H1 (cell line): ENCODE measurements around the gene CPSF4. TPM values are rescaled to one million over a fixed set of nuclear protein-coding genes. Genes with fewer than 3 reads are reported as not detected.

Experiments used
- CTCF ChIA-PET: fragments of 300-600 bp; sonication (Branson Sonifier 250); formaldehyde crosslinking; loops from one replicate; lab custom pipeline; 2021; ENCODE audit not compliant: partially characterized antibody; lab: Charles Lee
- POLR2A ChIA-PET: fragments of 300-600 bp; sonication (Branson Sonifier 250); formaldehyde crosslinking; loops from one replicate; lab custom pipeline; 2021; ENCODE audit warnings: inconsistent platforms; ENCODE audit not compliant: partially characterized antibody; lab: Charles Lee
- DNase-seq, 2 experiments: peaks; one replicate each; pipeline versions ENCODE4 v3.0.0 to v3.0.0-alpha.2; 2010 to 2022; ENCODE audit warnings: low spot score in 2 of 2, low read depth in 1 of 2, mixed read lengths in 1 of 2
- FAIRE-seq: peaks from 2 replicates; lab custom pipeline; 2011; peaks lifted over from hg19 to GRCh38; lab: Jason Lieb, UNC
- H2AFZ ChIP-seq: 2 replicates; pipeline ENCODE4 v1.8.1; 2012; ENCODE audit warnings: low read length, inconsistent platforms
- H2AK5ac ChIP-seq: 2 replicates; pipeline ENCODE4 v1.6.1; 2013; ENCODE audit warnings: low read depth, low read length
- H2BK120ac ChIP-seq: replicated peaks from 2 replicates; pipeline ENCODE3; 2013; ENCODE audit warnings: low read depth, low read length, inconsistent platforms
- H2BK12ac ChIP-seq: 2 replicates; pipeline ENCODE4 v1.6.1; 2013; ENCODE audit warnings: low read depth, low read length
- H2BK15ac ChIP-seq: 2 replicates; pipeline ENCODE4 v1.6.1; 2013; ENCODE audit warnings: low read length
- H2BK20ac ChIP-seq: 2 replicates; pipeline ENCODE4 v1.6.1; 2013; ENCODE audit warnings: low read length
- H2BK5ac ChIP-seq: 2 replicates; pipeline ENCODE4 v1.6.1; 2013; ENCODE audit warnings: low read depth, low read length
- H3K14ac ChIP-seq: 2 replicates; pipeline ENCODE4 v1.6.1; 2013; ENCODE audit warnings: inconsistent platforms; ENCODE audit not compliant: insufficient read length
- H3K18ac ChIP-seq: 2 replicates; pipeline ENCODE4 v1.6.1; 2013; ENCODE audit warnings: low read length; ENCODE audit errors: extremely low read depth
- H3K23ac ChIP-seq: 2 replicates; pipeline ENCODE4 v1.6.1; 2013; ENCODE audit warnings: inconsistent platforms; ENCODE audit not compliant: insufficient read length
- H3K23me2 ChIP-seq: 2 replicates; pipeline ENCODE4 v1.6.1; 2013; ENCODE audit warnings: low read depth, low read length
- H3K27ac ChIP-seq: 2 replicates; pipeline ENCODE4 v1.6.1; 2011; ENCODE audit warnings: low read depth, low read length, inconsistent platforms
- H3K27me3 ChIP-seq, 4 experiments: replicated peaks in 1 of 4; 1 replicate in 1 of 4; 2 replicates in 3 of 4; pipeline versions ENCODE4 v1.6.1 to v1.8.1; 2011 to 2013; ENCODE audit warnings: low read length in 3 of 4, mild to moderate bottlenecking in 3 of 4, inconsistent platforms in 2 of 4, mixed read lengths in 2 of 4, moderate library complexity in 1 of 4; ENCODE audit not compliant: control insufficient read depth in 3 of 4, insufficient read depth in 3 of 4; ENCODE audit errors: extremely low read depth in 1 of 4
- H3K36me3 ChIP-seq, 4 experiments: 2 replicates each; pipeline versions ENCODE4 v1.6.1 to v1.8.1; 2011 to 2013; ENCODE audit warnings: mild to moderate bottlenecking in 4 of 4, low read length in 3 of 4, moderate library complexity in 2 of 4, control low read depth in 1 of 4, inconsistent platforms in 1 of 4; ENCODE audit not compliant: insufficient read depth in 4 of 4, control insufficient read depth in 2 of 4
- H3K4ac ChIP-seq: replicated peaks from 2 replicates; pipeline ENCODE3; 2013; ENCODE audit warnings: low read length, low read depth, mixed read lengths, inconsistent platforms; ENCODE audit not compliant: insufficient read length
- H3K4me1 ChIP-seq, 4 experiments: replicated peaks in 1 of 4; 1 replicate in 1 of 4; 2 replicates in 3 of 4; pipeline versions ENCODE4 v1.6.1 to v1.8.1; 2011 to 2013; ENCODE audit warnings: low read length in 3 of 4, inconsistent platforms in 2 of 4, mixed read lengths in 1 of 4; ENCODE audit not compliant: insufficient read depth in 4 of 4, control insufficient read depth in 3 of 4
- H3K4me2 ChIP-seq, 2 experiments: 2 replicates each; pipeline versions ENCODE4 v1.6.1 to v1.8.1; 2011 to 2013; ENCODE audit warnings: low read depth in 2 of 2, low read length in 2 of 2, control low read depth in 1 of 2, inconsistent platforms in 1 of 2, mild to moderate bottlenecking in 1 of 2; ENCODE audit not compliant: insufficient read depth in 1 of 2
- H3K4me3 ChIP-seq, 4 experiments: fragments of 200-600, 300-600 bp in 1 of 4; sonication (generic), shearing (Covaris generic), sonication (Bioruptor Twin) in 1 of 4; 2 replicates each; pipeline versions ENCODE4 v1.5.1 to v1.8.1; 2011 to 2016; ENCODE audit warnings: low read length in 4 of 4, low read depth in 3 of 4, control low read depth in 2 of 4, inconsistent platforms in 2 of 4, mild to moderate bottlenecking in 2 of 4, mixed read lengths in 1 of 4, moderate library complexity in 1 of 4; ENCODE audit not compliant: insufficient read depth in 2 of 4; ENCODE audit errors: extremely low read depth in 1 of 4
- H3K56ac ChIP-seq: replicated peaks from 2 replicates; pipeline ENCODE3; 2013; ENCODE audit warnings: low read depth, mild to moderate bottlenecking, mixed read lengths, low read length, inconsistent platforms; ENCODE audit not compliant: insufficient read length
- H3K79me1 ChIP-seq: 2 replicates; pipeline ENCODE4 v1.6.1; 2013; ENCODE audit warnings: low read depth, low read length, control low read depth
- H3K79me2 ChIP-seq, 2 experiments: 2 replicates each; pipeline versions ENCODE4 v1.6.1 to v1.8.1; 2012 to 2013; ENCODE audit warnings: low read length in 2 of 2, mild to moderate bottlenecking in 2 of 2, inconsistent platforms in 1 of 2; ENCODE audit not compliant: insufficient read depth in 2 of 2, control insufficient read depth in 1 of 2
- H3K9ac ChIP-seq, 4 experiments: replicated peaks in 1 of 4; 1 replicate in 1 of 4; 2 replicates in 3 of 4; pipeline versions ENCODE4 v1.6.1 to v1.8.1; 2011 to 2013; ENCODE audit warnings: low read depth in 3 of 4, low read length in 3 of 4, control low read depth in 2 of 4, mild to moderate bottlenecking in 2 of 4, moderate library complexity in 2 of 4, inconsistent platforms in 1 of 4; ENCODE audit errors: extremely low read depth in 1 of 4
- H3K9me3 ChIP-seq, 2 experiments: 2 replicates each; pipeline versions ENCODE4 v1.6.1 to v1.8.1; 2012 to 2013; ENCODE audit warnings: mild to moderate bottlenecking in 2 of 2, moderate library complexity in 2 of 2, control low read depth in 1 of 2, inconsistent platforms in 1 of 2, low read depth in 1 of 2, low read length in 1 of 2, mixed read lengths in 1 of 2; ENCODE audit not compliant: insufficient read depth in 2 of 2
- H4K20me1 ChIP-seq, 2 experiments: replicated peaks in 1 of 2; 2 replicates each; pipeline versions ENCODE3 to v1.8.1; 2011 to 2013; ENCODE audit warnings: inconsistent platforms in 2 of 2, low read length in 2 of 2, mild to moderate bottlenecking in 1 of 2; ENCODE audit not compliant: insufficient read depth in 2 of 2, control insufficient read depth in 1 of 2
- H4K5ac ChIP-seq: 2 replicates; pipeline ENCODE4 v1.6.1; 2013; ENCODE audit warnings: low read length, low read depth, mixed read lengths, inconsistent platforms; ENCODE audit not compliant: insufficient read length
- H4K8ac ChIP-seq: 2 replicates; pipeline ENCODE4 v1.8.0; 2013; ENCODE audit warnings: mild to moderate bottlenecking, moderate library complexity, low read length, inconsistent platforms; ENCODE audit not compliant: insufficient read depth; ENCODE audit errors: extremely low read depth
- H4K91ac ChIP-seq: replicated peaks from 2 replicates; pipeline ENCODE3; 2013; ENCODE audit warnings: low read length, mixed read lengths, inconsistent platforms; ENCODE audit not compliant: insufficient read length
- BACH1 ChIP-seq: IDR thresholded peaks from 2 replicates; pipeline ENCODE4 v1.6.1; 2012; ENCODE audit warnings: low read length, improper control_type of control experiment
- BRCA1 ChIP-seq: IDR thresholded peaks from 2 replicates; pipeline ENCODE4 v1.6.1; 2012; ENCODE audit warnings: low read depth, low read length, improper control_type of control experiment
- GTF2F1 ChIP-seq: IDR thresholded peaks from 2 replicates; pipeline ENCODE4 v1.6.1; 2012; ENCODE audit warnings: low read depth, low read length, improper control_type of control experiment, borderline replicate concordance
- JUN ChIP-seq: IDR thresholded peaks from 2 replicates; pipeline ENCODE4 v1.6.1; 2011; ENCODE audit warnings: low read depth, mild to moderate bottlenecking, improper control_type of control experiment, low read length
- MAX ChIP-seq: IDR thresholded peaks from 2 replicates; pipeline ENCODE4 v1.6.1; 2012; ENCODE audit warnings: inconsistent platforms
- SIRT6 ChIP-seq: IDR thresholded peaks from one replicate; pipeline ENCODE4 v1.7.1; 2012; ENCODE audit warnings: low read length, inconsistent platforms
- ZNF274 ChIP-seq: IDR thresholded peaks from 2 replicates; pipeline ENCODE4 v1.7.0; 2012; ENCODE audit warnings: low read length, borderline replicate concordance; ENCODE audit errors: extremely low read depth
- WGBS, 2 experiments: shearing (Covaris generic) in 1 of 2; methylation state at CpG; one replicate each; pipeline versions ENCODE4 v1.1.6 to v1.1.7; 2013 to 2015; ENCODE audit warnings: low lambda C conversion rate in 2 of 2, mixed read lengths in 2 of 2, inconsistent platforms in 1 of 2, low coverage in 1 of 2, missing lambda C conversion rate in 1 of 2; ENCODE audit not compliant: insufficient replicate concordance in 2 of 2, insufficient coverage in 1 of 2, insufficient read length in 1 of 2; ENCODE audit errors: extremely low coverage in 1 of 2, missing lambda C conversion rate in 1 of 2; 5-methylcytosine and 5-hydroxymethylcytosine counted together
- polyA plus RNA-seq, 7 experiments: library from polyadenylated mRNA; depleted of rRNA in 3 of 7; stranded (reverse) in 5 of 7; unstranded in 2 of 7; fragments of >200 nt in 5 of 7; fragments of 200-250 nt in 2 of 7; gene quantifications; 1 replicate in 5 of 7; 2 replicates in 1 of 7; 4 replicates in 1 of 7; pipeline versions ENCODE4 v1.2.1 to v1.2.3, GENCODE V29; 2011 to 2013; ENCODE audit warnings: missing spikeins in 2 of 7, mixed read lengths in 2 of 7
- total RNA-seq: library from RNA; stranded (reverse); fragmentation: NEBNext Ultra II Directional; extraction: Animal tissue kit (Norgen Biotek cat#: 25700); gene quantifications from 2 replicates; pipeline ENCODE4 v1.2.1, GENCODE V29; 2021

CPSF4 gene
- total and polyA plus RNA-seq, 2 of the 8 experiments (the other 6 are each of a cell fraction or from before 2014, with no cell fraction given), result 77.5 to 103 TPM

- Histone ChIP-seq H2BK12ac (no peak overlapping the region), H4K20me1 (peaks cover 0 to 3% of the 10 kb centered on the region in 2 experiments), H3K9me3 (no peaks in the 10 kb centered on the region), H3K4me3 (no peak overlapping the region), H3K23ac (no peak overlapping the region), H4K8ac (peak overlapping the region; percentile 75; the same call in 1 of the 2 replicates), H2AK5ac (no peak overlapping the region), H2BK20ac (no peak overlapping the region), H3K4me2 (no peak overlapping the region), H2BK120ac (no peak overlapping the region), H3K79me2 (peaks cover 18 to 27% of the 10 kb centered on the region in 2 experiments), H2BK5ac (no peak overlapping the region), H3K18ac (no peak overlapping the region), H3K56ac (no peak overlapping the region), H3K4me1 (peaks cover 0 to 2% (median 0%) of the 10 kb centered on the region in 4 experiments; a peak in 1 of 7 replicates), H3K4ac (no peak overlapping the region), H4K5ac (no peak overlapping the region), H3K27me3 (no peaks in the 10 kb centered on the region), H3K14ac (no peak overlapping the region), H3K36me3 (peaks cover 0 to 5% (median 4%) of the 10 kb centered on the region in 4 experiments; a peak in 5 of 8 replicates), H2BK15ac (no peak overlapping the region), H4K91ac (no peak overlapping the region), H3K79me1 (peaks cover 13% of the 10 kb centered on the region), H2AFZ (no peak overlapping the region), H3K9ac (no peak overlapping the region; a peak in 1 of 7 replicates), H3K23me2 (peaks cover 13% of the 10 kb centered on the region), H3K27ac (no peak overlapping the region)
- ChIA-PET POLR2A (interaction anchor here (0.9 to 8.6 kb wide), 6 partner anchors 10 to 60 kb away, joined by 3 to 63 read pairs (median 4); partner anchors contain the start of genes BUD31 and PDAP1), CTCF (no interaction called here)
- WGBS, 2 experiments, result 94% methylated on average over 13 of the region's 29 CpGs; no CpG with 5 or more reads in 1 of the 2 experiments
- no peak for TF ChIP-seq ZNF274
- no peak for TF ChIP-seq SIRT6
- TF ChIP-seq BRCA1, result no peak
- no peak for TF ChIP-seq JUN
- no peak for TF ChIP-seq BACH1
- TF ChIP-seq MAX, result no peak
- TF ChIP-seq GTF2F1, result no peak
- DNase-seq (no peak), FAIRE-seq (no peak)
These were observed 29.7 kb downstream of the CPSF4 start for GRCh38 chr7:99468336-99468918.
